Nephron (organoid): ENCODE results near the gene DIPK1B.

Experiments used
- H3K27ac Mint-ChIP-seq, 3 experiments: 2 replicates each; pipeline ENCODE4 v1.8.0; 2020; ENCODE audit warnings: mixed read lengths in 3 of 3, mild to moderate bottlenecking in 2 of 3, moderate library complexity in 1 of 3
- H3K27me3 Mint-ChIP-seq: 2 replicates; pipeline ENCODE4 v1.8.0; 2021; ENCODE audit warnings: low read depth, mild to moderate bottlenecking, moderate library complexity, mixed read lengths
- H3K36me3 Mint-ChIP-seq: 2 replicates; pipeline ENCODE4 v1.8.0; 2020; ENCODE audit warnings: low read depth, mixed read lengths
- H3K4me1 Mint-ChIP-seq: 2 replicates; pipeline ENCODE4 v1.8.0; 2020; ENCODE audit warnings: mixed read lengths
- H3K4me3 Mint-ChIP-seq, 3 experiments: 2 replicates each; pipeline ENCODE4 v1.8.0; 2020; ENCODE audit warnings: mild to moderate bottlenecking in 3 of 3, mixed read lengths in 3 of 3, moderate library complexity in 2 of 3
- H3K9me3 Mint-ChIP-seq: 2 replicates; pipeline ENCODE4 v1.8.0; 2020; ENCODE audit warnings: mixed read lengths
- CTCF ChIP-seq, 3 experiments: fragments of 200-600 bp; sonication (generic); IDR thresholded peaks; one replicate each; pipeline ENCODE4 v1.5.0; 2021; ENCODE audit warnings: antibody characterized with exemption in 3 of 3; ENCODE audit not compliant: unreplicated experiment in 3 of 3

The DIPK1B gene

GRCh38 chr9:136717399-136717798 is 5.0 kb downstream of the DIPK1B start:
- Mint-ChIP-seq H3K27me3 (no peaks in the 10 kb centered on the region), H3K4me1 (peaks cover 12% of the 10 kb centered on the region), H3K4me3 (no peak overlapping the region), H3K9me3 (no peaks in the 10 kb centered on the region), H3K36me3 (peaks cover 3% of the 10 kb centered on the region), H3K27ac (no peak overlapping the region)
- no peak for TF ChIP-seq CTCF (IDR thresholded peaks at IDR 0.05; ENCODE audit: unreplicated experiment in 3 of 3)

DNA sequence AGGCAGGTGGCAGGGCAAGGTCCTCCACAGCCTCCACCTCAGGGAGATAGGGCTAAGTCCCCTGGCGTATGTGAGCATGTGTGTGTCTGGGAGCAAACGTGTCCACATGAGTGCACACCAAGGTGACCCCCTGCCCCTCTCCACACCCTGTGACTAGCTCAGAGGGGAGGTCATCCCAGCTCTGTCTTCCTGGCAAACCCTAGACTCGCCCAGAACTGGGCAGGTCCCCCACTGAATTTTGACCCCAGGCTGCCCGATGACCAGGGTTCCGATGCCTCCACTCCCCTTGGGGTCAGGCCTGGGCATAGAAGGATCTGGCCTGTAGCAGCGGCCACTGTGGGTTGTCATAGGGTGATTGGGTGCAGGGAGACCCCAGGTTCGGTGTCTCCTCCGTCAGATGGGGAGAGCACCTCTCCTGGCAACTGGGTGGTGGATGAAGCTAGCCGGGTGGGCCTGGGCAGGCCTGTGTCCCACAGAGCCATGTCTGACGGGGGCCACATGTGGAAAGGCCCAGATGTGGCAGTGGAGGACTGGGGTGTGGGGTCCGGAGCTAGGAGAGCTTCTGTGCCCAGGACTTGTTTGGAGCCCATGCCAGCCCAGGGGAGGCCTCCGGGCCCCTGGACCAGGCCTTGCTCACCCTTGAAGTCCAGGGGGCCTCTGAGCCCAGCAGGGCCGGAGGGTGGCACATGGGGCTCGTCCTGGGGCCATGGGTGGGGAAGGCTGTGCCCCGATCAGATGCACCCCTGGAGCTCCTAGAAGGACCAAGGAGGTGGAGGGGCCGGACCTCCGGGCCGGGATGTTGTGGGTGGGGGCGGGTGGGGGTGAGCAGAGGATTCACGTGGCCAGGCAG is 6.2 kb downstream of the DIPK1B start:
- no peak for TF ChIP-seq CTCF (IDR thresholded peaks at IDR 0.05; ENCODE audit: unreplicated experiment in 3 of 3)
- H3K27me3 Mint-ChIP-seq, result no peaks in the 10 kb centered on the region
- H3K4me3 Mint-ChIP-seq, result no peak overlapping the region
- no peak overlapping the region for H3K27ac Mint-ChIP-seq
- no peaks in the 10 kb centered on the region for H3K9me3 Mint-ChIP-seq
- peaks cover 4% of the 10 kb centered on the region for H3K36me3 Mint-ChIP-seq
- peaks cover 12% of the 10 kb centered on the region for H3K4me1 Mint-ChIP-seq

DNA sequence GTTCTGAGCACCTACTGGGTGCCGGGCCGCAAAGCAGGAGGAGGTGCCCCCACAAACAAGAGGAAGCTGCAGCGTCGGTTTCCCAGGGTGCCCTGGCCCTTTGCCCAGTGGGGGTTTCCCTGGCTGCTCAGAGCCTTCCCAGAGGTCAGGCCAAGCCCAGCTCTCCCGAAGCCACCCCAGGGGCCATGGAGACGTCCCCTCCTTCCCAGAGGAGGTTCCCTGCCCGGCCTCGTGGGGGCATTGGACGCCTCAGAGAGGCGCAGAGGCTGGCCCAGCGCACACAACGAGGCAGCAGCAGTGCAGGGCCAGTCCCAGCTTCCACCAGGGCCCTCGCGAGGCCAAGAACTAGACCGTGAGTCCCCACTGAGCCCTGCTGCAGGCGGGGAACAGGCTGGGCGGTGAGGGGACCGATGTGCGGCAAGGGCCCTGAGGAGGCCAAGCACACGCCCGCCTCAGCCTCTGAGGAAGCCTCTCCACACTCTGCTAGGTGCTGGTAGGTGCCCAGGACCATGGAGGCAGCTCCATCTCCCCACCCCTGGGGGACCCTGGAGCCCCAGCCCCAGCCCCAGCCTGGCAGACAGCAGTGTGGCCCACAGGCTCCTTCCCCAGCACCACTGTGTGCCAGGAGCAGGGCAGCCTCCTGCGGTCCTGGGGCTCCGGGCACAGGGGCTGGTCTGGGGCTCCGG is 7.0 kb downstream of the DIPK1B start:
- H3K36me3 Mint-ChIP-seq, result peaks cover 12% of the 10 kb centered on the region
- peaks cover 12% of the 10 kb centered on the region for H3K4me1 Mint-ChIP-seq
- H3K27ac Mint-ChIP-seq, result no peak overlapping the region
- no peak for TF ChIP-seq CTCF (IDR thresholded peaks at IDR 0.05; ENCODE audit: unreplicated experiment in 3 of 3)
- no peaks in the 10 kb centered on the region for H3K27me3 Mint-ChIP-seq
- no peaks in the 10 kb centered on the region for H3K9me3 Mint-ChIP-seq
- H3K4me3 Mint-ChIP-seq, result no peak overlapping the region

GRCh38 chr9:136720251-136720897 is 8.0 kb downstream of the DIPK1B start:
- Mint-ChIP-seq H3K9me3 (no peaks in the 10 kb centered on the region), H3K27me3 (no peaks in the 10 kb centered on the region), H3K4me1 (peaks cover 12% of the 10 kb centered on the region), H3K27ac (peak overlapping the region in 1 of 3 experiments; percentile 40), H3K36me3 (peaks cover 16% of the 10 kb centered on the region), H3K4me3 (no peak overlapping the region)
- TF ChIP-seq CTCF (IDR thresholded peaks at IDR 0.05; ENCODE audit: unreplicated experiment in 3 of 3), result no peak

DNA sequence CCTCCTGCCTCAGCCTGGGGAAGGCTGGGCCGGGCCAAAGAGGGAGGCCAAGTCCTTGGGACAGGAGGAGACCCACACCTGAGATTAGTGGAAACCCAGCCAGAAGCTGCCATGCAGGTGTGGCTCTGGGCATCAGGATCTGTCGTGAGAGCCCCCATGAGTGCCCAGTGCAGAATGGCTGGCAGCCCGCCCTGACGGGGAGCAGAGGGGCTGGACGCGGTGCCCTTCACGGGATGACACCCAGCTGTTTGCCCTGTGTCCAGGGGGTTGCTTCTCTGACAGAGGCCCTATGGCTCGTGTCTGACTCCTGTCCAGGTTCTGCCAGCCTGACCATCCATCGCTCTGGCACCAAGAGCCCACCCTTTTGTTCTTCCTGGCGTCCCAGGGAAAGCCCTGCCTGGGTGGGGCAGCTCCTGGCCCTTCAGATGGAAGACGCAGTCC is 8.5 kb downstream of the DIPK1B start:
- TF ChIP-seq CTCF (IDR thresholded peaks at IDR 0.05; ENCODE audit: unreplicated experiment in 3 of 3), result no peak
- H3K9me3 Mint-ChIP-seq, result no peaks in the 10 kb centered on the region
- H3K4me1 Mint-ChIP-seq, result peaks cover 7% of the 10 kb centered on the region
- no peaks in the 10 kb centered on the region for H3K27me3 Mint-ChIP-seq
- H3K4me3 Mint-ChIP-seq, result peak overlapping the region in 1 of 3 experiments; percentile 12
- H3K36me3 Mint-ChIP-seq, result peaks cover 19% of the 10 kb centered on the region
- H3K27ac Mint-ChIP-seq, result no peak overlapping the region
